Stimulated activated CD8-positive, alpha-beta memory T cell treated with anti-CD3 and anti-CD28 coated beads, Interleukin-4, amount 100 ng/mL, for 4 hours (primary cell): ENCODE data around the gene ALOX5.

Experiments
- DNase-seq, 2 donors: peaks; one replicate each; pipeline ENCODE4 v3.0.0-alpha.2; 2020; ENCODE audit warnings: low read depth in 2 of 2, low spot score in 1 of 2

Gene ALOX5

DNA sequence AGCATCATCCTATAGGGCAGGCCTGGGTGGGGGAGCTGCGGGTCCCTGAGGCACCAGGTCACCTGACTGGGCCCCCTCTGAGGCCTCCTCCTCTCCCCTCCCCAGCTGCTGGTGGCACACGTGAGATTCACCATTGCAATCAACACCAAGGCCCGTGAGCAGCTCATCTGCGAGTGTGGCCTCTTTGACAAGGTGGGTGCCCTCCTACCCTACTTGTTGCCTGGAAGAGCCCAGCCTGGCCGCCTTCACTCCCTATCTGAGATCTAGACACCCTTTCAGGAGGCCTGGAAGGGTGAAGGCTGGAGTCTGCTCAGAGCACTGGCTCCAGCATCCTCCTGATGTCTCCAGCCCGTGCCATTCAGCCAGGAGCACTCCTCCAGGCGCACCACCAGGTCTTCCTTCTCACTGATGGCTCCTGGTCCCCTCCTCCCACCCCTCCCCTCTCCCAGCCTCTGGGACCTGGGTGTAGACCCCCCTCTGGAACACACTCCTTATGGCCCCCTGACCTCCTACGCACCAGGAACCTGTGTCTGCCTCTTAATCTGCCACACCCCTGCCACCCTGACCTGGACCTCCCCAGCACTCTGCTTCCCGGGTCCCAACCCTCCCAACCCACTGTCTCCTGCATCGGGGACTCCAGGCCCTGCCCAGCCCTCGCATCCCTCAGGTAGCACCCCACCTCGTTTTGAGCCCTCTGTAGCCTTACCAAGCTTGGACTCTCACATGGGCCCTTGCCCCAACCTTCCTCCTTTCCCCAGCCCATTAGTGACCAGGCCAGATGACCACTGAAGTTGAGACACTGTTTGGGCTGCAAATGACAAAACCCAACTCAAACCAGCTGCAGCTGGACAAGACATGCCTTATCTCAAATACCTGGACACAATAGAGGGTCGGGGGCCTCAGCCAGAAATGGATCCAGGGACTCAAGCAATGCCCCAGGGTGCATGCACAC, 67.5 kb downstream of the ALOX5 start:
- no peak for DNase-seq

GRCh38 chr10:45442251-45442650, 68.2 kb downstream of the ALOX5 start:
- no peak for DNase-seq

DNA sequence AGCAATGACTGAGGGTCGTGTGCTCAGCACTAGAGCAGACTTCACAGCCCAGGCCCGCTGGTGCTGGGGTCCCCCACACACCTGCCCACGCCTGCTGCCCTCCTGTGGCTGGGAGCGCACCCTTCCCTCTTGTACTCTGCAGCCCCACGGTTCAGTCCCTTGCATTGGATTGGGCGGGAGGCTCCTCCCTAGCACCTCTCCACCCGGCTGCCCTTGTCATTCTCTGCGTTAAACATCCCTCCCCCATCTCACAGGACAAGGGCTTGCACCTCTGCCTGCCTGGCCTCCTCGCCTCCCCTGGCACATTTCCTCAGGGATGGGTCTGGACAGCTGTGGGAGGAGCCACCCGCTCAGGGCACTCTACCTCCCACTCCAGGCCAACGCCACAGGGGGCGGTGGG, 68.6 kb downstream of the ALOX5 start:
- no peak for DNase-seq

- DNase-seq: no peak
These were observed 69.3 kb downstream of the ALOX5 start for GRCh38 chr10:45443101-45444009.

DNA sequence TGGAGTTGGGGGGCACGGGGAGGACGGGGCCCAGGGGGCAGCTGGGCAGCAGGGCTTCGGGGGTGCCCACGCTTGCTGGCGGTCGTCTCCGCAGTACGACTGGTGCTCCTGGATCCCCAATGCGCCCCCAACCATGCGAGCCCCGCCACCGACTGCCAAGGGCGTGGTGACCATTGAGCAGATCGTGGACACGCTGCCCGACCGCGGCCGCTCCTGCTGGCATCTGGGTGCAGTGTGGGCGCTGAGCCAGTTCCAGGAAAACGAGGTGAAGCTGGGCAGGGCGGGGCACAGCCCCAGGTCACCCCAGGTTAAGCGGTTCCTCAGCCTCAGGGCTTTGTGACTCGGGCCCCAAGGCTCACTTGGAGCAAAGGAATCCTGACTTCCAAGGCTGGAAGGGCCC, 70.0 kb downstream of the ALOX5 start:
- DNase-seq: no peak

- DNase-seq: no peak
These were observed 71.2 kb downstream of the ALOX5 start for GRCh38 chr10:45444976-45445898.

DNA sequence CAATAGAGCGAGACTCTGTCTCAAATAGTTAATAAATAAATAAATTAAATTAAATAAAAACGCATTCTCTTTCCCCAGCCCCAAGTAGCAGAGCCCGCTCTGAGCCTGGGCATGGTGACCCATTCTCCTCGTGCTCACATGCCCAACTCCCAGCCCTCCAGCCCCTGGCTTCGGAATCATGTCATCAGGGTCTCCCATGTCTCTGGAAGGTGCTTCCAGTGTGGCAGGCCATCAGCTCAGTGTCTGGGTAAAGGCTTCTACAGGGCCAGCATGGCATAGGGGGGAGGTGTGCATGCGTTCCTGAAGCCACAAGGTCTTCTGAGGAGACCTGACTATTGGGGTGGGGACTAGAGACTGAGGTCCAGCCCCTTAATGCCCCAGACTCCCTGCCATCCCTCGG, 72.8 kb downstream of the ALOX5 start:
- DNase-seq: no peak

GRCh38 chr10:45447416-45447815, 73.4 kb downstream of the ALOX5 start:
- no peak for DNase-seq

DNA sequence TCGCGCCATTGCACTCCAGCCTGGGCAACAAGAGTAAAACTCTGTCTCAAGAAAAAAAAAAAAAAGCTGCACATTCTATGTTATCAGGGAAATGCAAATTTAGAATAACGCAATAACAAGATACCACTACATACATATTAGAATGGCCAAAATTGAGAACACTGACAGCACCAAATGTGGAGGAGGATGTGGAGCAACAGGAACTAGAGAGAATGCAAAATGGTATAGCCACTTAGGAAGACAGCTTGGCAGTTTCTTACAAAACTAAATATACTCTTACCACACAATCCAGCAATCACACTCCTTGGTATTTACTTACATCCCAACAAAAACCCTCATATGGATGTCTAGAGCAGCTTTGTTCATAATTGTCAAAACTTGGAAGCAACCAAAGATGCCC, 76.8 kb downstream of the ALOX5 start:
- no peak for DNase-seq

DNA sequence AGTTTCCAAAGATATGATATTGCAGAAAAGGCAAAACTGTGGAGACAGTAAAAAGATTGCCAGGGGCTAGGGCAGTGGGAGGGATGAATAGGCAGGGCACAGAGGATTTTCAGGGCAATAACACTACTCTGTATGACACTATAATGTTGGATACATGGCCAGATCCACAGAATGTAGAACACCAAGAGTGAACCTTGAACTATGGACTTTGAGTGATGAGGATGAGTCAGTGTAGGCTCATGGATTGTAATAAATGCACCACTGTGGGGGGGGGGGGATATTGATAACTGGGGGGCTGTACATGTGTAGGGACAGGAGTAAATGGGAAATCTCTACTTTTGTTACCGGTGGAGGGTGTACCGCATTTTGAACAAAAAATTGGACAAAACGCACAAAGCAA, 77.4 kb downstream of the ALOX5 start:
- no peak for DNase-seq

DNA sequence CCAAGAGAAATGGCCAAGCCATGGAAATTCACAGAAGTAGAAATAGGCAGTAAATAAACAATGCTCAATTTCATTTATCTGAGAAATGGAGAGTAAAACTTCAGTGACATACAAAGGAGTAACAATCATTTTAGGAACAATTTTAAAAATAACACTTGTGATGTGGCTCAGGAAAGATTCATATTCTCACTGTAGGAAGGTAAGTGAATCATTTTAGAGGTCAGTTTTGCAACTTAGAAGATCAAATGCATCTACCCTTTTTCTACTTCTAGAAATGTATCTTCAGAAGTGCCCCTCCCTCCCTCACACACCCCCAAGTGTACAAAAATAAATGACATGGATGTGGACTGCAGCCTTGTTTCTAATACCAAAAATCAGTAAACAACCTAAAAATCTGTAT, 78.3 kb downstream of the ALOX5 start:
- DNase-seq: no peak

DNA sequence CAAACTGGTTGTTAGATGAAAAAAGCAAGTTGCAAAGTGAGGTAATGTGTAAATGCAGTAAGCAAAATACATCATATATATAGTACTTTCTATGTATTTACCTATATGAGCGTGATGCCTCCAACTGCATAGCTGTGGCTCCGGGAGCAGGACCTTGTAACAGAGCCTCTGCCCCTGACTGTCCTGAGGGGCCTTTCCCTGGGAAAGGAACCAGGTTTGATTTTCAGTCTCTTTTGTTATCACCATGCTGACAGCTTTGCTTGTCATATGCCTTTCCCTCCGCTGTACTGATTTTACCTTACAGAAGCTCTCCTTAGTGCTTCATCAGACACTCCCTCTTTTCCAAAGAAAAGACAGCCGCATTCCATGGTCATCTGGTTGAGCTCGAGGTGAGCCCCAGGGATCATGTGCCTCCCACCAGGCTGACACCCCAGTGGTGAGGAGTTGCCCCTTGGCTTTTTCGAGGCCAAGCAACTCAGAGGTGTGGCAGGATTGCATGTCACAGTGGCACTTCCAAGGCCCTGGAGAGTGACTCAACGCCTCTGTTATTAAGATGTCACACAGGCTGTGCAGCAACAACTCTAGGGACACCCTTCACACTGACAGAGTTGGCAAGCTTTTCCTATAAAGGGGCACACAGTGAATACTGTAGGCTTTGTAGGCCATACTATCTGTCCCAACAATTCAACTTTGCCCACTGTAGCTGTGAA, 78.9 kb downstream of the ALOX5 start:
- DNase-seq: no peak

DNA sequence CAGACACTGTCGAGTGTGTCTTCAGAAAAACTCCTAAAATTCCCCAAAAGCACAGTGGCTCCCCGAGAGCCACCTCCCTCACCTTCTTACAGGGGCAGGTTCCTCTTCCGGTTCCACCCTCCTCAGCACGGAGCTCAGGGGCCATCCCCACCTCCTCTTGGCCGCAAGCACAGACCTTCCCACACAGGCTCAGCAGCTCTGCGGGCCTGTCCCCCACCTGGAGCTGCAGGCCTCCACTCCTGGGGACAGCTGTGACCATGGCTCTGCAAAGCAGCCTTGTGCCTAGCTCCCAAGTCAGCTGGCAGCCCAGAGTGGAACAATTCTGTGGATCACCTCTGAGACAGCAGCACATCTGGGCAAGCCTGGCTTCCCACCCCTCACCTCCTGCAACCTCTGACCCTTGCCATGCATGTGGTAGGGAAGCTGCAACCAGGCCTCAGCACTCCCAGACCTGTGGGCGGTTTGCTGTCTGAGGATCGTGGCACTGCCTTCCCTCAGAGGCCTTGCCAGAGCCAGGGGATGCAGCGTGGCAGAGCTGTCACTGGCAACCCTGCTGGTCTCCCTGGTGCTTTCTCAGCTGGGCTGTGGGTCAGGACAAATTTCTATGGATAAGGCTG, 79.7 kb downstream of the ALOX5 start:
- DNase-seq: no peak

DNA sequence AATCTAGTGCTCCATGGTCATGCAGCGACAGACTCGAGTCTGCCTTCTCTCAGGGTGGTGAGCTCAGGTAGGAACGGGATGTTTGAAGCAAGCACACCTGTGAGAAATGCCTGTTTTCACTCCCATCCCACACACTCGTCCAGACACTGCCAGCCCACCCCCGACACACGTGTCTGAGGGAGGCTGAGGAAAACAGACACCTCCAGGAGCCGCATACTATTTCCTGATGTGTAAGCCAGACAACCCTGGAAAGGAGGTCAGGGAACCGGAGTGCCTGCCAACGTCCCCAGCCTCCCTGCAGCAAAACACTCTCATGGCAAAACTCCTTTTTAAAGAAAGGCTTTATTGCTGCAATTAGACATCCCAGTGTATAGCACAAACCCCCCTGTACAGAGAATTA, 80.2 kb downstream of the ALOX5 start:
- no peak for DNase-seq

GRCh38 chr10:45454859-45455258, 80.8 kb downstream of the ALOX5 start:
- DNase-seq: no peak

- DNase-seq: no peak
These were observed 82.2 kb downstream of the ALOX5 start for GRCh38 chr10:45456233-45456632.

- DNase-seq: no peak
These were observed 82.8 kb downstream of the ALOX5 start for GRCh38 chr10:45456822-45457221.

- DNase-seq: no peak
These were observed 83.5 kb downstream of the ALOX5 start for GRCh38 chr10:45457487-45457886.

- no peak for DNase-seq
These were observed 86.3 kb downstream of the ALOX5 start for GRCh38 chr10:45460235-45460878.
